Testis (tissue), 2 donors: ENCODE measurements around the gene THSD1.
A peak's percentile ranks its signal among the peaks of the same experiment; 100 is the strongest.

Experiments
- POLR2A ChIP-seq: fragments of 450-650 bp; IDR thresholded peaks from one replicate; pipeline ENCODE4 v1.6.1; 2017; ENCODE audit warnings: antibody characterized with exemption, mild to moderate bottlenecking, moderate library complexity
- TF ChIP-seq, protein P1 (sequence below), 3 experiments: fragments of 450-650 bp in 2 of 3; fragments of 200-600 bp in 1 of 3; sonication (generic) in 1 of 3; IDR thresholded peaks; one replicate each; pipeline ENCODE4 v1.5.1; 2016 to 2019; ENCODE audit warnings: antibody characterized with exemption in 3 of 3, mild to moderate bottlenecking in 2 of 3, moderate library complexity in 1 of 3

DNA sequence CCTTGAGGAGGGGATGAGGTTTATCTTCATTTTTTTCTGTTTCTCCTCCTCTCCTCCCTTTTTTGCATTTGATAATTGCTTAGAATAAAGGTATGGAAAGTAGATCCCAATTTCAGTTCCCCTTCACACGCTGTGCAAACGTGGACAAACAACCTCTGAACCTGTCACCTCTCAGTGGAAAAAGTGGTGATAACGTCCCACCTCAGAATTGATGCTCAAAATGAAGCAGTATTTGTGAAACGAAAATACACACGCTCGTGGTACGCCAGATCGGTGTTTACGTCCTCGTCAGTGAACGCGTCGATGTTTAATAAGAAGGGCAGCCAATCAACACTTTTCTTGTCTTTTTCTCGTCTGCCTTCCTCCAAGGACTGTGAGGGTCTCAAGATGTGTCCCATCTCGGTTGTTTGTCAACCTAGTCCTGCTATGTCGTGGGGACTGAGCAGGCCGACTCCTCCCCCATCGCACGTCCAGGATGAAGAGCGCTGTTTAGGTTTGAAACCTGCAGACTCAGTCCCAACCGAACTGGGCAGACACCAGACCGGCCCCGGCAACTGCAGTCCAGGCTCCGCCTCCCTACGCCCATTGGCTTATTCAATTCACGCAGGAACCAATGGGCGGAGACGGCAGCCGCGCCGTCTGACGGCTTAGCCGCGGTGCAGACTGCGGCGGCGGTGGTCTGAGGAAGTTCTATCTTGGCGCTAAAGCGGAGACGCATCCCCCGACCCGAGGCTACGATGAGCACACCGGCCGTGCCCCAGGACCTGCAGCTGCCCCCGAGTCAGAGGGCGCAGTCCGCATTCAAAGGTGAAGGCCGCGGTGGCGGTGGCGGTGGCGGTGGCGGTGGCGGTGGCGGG, 49.1 kb upstream of the THSD1 start, which contains the start of gene CKAP2:
- TF ChIP-seq, protein P1, sequence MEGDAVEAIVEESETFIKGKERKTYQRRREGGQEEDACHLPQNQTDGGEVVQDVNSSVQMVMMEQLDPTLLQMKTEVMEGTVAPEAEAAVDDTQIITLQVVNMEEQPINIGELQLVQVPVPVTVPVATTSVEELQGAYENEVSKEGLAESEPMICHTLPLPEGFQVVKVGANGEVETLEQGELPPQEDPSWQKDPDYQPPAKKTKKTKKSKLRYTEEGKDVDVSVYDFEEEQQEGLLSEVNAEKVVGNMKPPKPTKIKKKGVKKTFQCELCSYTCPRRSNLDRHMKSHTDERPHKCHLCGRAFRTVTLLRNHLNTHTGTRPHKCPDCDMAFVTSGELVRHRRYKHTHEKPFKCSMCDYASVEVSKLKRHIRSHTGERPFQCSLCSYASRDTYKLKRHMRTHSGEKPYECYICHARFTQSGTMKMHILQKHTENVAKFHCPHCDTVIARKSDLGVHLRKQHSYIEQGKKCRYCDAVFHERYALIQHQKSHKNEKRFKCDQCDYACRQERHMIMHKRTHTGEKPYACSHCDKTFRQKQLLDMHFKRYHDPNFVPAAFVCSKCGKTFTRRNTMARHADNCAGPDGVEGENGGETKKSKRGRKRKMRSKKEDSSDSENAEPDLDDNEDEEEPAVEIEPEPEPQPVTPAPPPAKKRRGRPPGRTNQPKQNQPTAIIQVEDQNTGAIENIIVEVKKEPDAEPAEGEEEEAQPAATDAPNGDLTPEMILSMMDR (IDR thresholded peaks at IDR 0.05): no peak
- peak; percentile 38 for TF ChIP-seq POLR2A
